ENCODE measurements around the gene TAF4B.
"Not testable (repeated sequence)": the region's sequence is repeated elsewhere in the genome, so short reads cannot be mapped to it uniquely, and the experiment has no call there.

The TAF4B gene, protein sequence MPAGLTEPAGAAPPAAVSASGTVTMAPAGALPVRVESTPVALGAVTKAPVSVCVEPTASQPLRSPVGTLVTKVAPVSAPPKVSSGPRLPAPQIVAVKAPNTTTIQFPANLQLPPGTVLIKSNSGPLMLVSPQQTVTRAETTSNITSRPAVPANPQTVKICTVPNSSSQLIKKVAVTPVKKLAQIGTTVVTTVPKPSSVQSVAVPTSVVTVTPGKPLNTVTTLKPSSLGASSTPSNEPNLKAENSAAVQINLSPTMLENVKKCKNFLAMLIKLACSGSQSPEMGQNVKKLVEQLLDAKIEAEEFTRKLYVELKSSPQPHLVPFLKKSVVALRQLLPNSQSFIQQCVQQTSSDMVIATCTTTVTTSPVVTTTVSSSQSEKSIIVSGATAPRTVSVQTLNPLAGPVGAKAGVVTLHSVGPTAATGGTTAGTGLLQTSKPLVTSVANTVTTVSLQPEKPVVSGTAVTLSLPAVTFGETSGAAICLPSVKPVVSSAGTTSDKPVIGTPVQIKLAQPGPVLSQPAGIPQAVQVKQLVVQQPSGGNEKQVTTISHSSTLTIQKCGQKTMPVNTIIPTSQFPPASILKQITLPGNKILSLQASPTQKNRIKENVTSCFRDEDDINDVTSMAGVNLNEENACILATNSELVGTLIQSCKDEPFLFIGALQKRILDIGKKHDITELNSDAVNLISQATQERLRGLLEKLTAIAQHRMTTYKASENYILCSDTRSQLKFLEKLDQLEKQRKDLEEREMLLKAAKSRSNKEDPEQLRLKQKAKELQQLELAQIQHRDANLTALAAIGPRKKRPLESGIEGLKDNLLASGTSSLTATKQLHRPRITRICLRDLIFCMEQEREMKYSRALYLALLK

DNA sequence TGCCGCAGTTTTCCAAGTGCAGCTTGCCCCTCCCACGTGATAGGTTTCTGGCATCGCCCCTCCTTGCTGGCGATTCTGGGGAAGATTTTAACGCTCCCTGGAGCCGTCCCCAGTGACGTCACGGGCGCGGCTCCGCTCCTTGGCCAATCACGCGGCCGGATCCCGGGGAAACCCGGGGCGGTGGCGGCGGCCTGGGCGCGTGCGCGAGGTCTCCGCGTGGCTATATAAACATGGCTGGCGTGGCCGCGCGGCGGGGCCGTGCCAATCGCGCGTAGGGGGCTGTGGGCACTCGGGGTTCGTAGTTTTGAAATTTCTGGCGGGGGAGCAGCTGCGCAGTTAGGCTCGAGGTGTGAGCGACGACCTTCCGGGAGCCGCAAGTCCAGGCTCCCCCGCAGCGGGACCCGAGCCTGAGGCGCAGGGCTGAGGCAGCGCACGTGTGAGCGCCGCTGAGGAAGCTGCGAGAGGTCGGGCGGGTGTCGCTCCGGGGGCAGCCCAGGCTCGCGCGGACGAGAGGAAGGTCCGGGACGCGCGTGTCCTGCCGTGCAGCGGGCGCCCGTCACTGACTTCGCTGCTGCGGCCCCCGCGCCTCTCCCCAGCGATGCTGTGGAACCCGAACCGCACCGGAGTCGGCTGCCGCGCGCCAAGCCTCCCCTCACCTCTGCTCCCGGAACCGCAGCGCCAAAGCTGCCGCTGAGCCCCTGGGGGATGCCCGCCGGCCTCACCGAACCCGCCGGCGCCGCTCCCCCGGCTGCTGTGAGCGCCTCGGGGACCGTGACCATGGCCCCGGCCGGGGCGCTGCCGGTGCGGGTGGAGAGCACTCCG, at the start of gene TAF4B:
Gene TAF4B (plus strand): TSS at position 217 of the 822 bp plus-strand sequence. CDS start 489 bp downstream, at position 706.
- DNase-seq: peak; percentile 97

DNA sequence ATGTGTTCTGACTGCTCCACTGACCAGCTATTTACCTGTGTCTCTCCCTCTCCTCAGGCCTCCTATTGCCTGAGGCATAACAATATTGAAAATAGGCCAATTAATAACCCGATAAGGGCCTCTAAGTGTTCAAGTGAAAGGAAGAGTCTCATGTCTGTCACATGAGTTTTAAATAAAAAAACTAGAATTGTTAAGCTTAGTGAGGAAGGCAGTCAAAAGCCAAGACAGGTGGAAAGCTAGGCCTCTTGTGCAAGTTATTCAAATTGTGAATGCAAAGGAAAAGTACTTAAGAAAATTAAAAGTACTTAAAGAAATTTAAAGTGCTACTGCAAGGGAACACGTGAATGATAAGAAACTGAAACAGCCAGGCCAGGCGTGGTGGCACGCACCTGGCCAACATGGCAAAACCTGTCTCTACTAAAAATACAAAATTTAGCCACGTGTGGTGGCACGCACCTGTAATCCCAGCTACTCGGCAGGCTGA, 44.9 kb upstream of the TAF4B start:
- DNase-seq: no peak

GRCh38 chr18:26183395-26184112, 42.7 kb upstream of the TAF4B start:
- DNase-seq: no peak

DNA sequence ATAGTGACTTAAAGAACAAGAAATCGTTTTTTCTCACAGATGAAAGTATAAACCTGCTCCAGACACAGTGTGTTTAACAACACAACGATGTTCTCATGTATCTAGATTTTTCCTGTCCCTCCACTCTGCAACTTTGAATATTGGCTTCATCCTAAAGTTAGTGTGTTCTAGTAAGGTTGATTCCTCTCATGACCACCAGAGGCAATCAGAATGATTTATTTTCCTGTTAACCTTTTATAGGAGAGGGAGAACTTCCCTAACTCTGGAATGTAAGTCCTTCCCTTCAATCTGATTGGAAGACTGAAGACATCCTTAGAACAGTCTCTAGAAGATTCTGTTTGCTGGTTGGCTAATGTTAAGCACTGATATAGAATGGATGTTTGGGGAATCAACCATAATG, 41.0 kb upstream of the TAF4B start:
- DNase-seq: no peak

DNA sequence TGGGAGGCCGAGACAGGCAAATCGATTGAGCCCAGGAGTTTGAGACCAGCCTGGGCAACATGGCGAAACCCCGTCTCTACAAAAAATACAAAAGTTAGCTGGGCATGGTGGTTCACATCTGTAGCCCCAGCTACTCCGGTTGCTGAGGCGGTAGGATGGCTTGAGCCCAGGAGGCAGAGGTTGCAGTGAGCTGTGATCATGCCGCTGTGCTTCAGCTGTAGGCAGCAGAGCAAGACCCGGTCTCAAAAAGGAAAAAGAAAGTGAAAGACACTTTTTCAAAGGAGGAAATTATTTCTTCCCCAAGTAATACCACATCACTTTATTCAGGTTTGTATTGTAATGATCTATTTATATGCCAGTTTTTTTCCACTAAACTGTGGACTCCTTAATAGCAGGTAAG, 35.7 kb upstream of the TAF4B start:
- no peak for DNase-seq

DNA sequence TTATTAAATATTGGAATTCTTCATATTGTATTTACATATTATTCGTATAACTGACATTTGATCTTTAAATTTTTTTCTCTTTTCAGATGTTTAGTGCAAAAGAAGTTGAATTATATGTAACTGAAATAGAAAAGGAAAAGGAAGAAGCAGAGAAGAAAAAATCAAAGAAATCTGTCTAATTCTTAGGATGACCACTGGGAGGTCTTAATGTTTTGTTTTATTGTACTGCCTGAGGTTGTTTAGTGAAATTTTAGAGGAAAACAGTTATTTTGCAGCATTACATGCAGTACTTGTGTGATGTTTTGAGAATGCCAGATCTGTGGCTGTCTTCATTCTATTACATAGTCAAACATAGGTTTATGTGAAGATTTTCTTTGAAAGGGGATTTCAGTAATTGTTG, 34.0 kb upstream of the TAF4B start:
- no peak for DNase-seq

DNA sequence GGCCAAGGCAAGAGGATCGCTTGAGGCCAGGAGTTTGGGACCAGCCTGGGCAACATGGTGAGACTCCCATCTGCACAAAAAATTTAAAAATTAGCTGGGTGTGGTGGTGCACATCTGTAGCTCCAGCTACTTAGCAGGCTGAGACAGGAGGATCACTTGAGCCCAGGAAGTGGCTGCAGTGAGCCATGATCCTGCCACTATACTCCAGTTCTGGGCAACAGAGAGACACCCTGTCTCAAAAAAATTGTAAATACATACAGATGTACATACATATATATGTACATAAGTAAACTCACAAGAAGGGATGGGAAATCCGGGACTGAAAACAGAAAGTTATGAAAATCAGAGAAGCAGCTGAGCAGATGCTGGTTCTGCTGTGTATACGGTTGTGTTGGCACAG, 29.6 kb upstream of the TAF4B start:
- no peak for DNase-seq

DNA sequence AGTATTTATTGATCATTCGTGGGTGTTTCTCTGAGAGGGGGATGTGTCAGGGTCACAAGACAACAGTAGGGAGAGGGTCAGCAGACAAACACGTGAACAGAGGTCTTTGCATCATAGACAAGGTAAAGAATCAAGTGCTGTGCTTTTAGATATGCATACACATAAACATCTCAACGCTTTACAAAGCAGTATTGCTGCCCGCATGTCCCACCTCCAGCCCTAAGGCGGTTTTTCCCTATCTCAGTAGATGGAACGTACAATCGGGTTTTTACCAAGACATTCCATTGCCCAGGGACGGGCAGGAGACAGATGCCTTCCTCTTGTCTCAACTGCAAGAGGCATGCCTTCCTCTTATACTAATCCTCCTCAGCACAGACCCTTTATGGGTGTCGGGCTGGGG, 24.2 kb upstream of the TAF4B start:
- DNase-seq: not testable (repeated sequence)

- no peak for DNase-seq
Measured at GRCh38 chr18:26205318-26205717, 20.9 kb upstream of the TAF4B start.

GRCh38 chr18:26206488-26206887, 19.8 kb upstream of the TAF4B start:
- DNase-seq: no peak

DNA sequence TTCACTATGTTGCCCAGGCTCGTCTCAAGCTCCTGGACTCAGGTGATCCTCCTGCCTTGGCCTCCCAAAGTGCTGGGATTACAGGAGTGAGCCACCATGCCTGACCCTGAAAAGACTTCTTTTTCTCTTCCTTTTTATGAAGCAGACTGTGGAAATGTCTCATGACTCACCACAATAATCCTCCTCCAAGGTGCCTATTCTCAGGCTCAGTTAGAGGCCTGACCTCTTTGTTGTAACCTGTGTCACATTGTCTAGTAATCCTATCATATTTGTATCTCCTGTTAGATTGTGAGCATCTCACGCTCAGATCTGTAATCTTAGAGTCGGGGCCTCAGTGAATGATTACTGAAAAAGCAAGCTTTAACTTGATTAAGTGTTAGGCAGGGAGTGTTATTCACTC, 18.3 kb upstream of the TAF4B start:
- no peak for DNase-seq

- DNase-seq: no peak
Measured at GRCh38 chr18:26208977-26209376, 17.3 kb upstream of the TAF4B start.

GRCh38 chr18:26210147-26210546, 16.1 kb upstream of the TAF4B start:
- no peak for DNase-seq

- no peak for DNase-seq
Measured at GRCh38 chr18:26215247-26215970, 10.8 kb upstream of the TAF4B start.

GRCh38 chr18:26225022-26225693, 1.1 kb upstream of the TAF4B start:
- DNase-seq: no peak

DNA sequence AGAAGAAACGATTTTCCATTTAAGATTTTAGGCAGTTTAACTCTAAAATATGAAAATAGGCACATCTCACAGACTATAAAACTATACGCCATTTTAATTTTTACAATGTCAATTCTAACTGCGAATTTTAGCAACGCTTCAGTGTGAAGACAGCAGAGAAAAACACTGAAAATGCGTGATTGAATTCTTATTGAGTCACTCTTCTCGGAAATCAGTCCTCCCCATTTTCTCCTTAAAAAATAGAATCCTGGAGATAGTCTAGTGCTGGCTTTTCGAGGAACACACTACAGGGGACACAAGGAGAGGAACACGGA, 373 bp upstream of the TAF4B start:
- DNase-seq: no peak

DNA sequence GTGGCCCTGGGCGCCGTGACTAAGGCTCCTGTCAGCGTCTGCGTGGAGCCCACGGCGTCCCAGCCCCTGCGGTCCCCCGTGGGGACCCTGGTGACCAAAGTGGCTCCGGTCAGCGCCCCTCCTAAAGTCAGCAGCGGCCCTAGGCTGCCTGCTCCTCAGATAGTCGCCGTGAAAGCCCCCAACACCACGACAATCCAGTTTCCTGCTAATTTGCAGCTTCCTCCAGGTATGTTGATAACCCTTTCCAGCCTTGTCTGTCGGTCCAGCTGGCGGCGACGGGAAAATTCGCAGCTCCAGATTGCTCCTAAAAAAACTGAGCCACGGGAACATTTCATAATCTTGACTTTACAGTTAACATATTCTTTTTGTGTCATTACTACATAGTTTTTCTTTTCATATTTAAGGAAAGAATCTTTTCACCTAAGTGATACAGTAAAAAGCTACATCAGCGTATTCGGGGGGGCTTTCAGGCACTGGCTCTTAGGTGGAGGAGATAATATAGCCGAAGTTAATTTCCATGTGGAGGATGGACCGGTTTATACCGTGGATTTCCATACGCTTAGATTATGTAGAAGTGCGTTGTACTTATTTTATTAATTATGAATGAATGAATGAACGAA, 916 bp downstream of the TAF4B start:
- no peak for DNase-seq

GRCh38 chr18:26228562-26229260, 2.5 kb downstream of the TAF4B start:
- no peak for DNase-seq

GRCh38 chr18:26230497-26230896, 4.3 kb downstream of the TAF4B start:
- no peak for DNase-seq

DNA sequence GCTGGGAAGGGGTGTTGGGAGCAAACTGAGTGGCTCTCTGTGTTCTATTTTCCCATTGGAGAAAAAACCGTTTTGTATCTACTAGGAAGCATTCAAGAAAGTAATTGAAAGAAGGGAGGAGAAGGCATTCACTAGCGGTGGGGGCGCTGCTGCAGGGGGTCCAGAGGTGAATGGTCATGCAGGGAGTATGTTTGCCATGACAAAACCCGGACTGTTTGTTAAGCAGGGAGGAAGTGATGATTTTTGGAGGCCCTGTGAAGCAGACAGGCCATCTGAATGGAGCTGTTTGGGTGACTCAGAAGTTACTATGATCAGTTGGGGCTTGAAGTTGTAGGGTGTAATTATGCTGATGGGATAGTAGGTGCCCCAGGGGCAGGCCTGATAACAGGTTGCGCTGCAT, 7.0 kb downstream of the TAF4B start:
- DNase-seq: no peak
